ENCODE measurements around the gene BACH1. TPM values are rescaled to one million over a fixed set of nuclear protein-coding genes. Genes with fewer than 3 reads are reported as not detected.

BACH1 gene
- total RNA-seq, 1 experiment from 2014 or later: 48.7 TPM

- no peak for TF ChIP-seq ZNF425 (CRISPR knock-in tag; conservative IDR thresholded peaks at IDR 0.05)
- TF ChIP-seq USF2 (CRISPR knock-in tag; IDR thresholded peaks at IDR 0.05): peak; percentile 92
- TF ChIP-seq STAT6 (CRISPR knock-in tag; conservative IDR thresholded peaks at IDR 0.05; ENCODE audit: low read depth): no peak
- no peak; the same call in 1 of the 2 replicates for TF ChIP-seq ARID4B (CRISPR knock-in tag; IDR thresholded peaks at IDR 0.05; ENCODE audit: borderline replicate concordance)
- no peak for TF ChIP-seq ZNF396 (CRISPR knock-in tag; IDR thresholded peaks at IDR 0.05; ENCODE audit: borderline replicate concordance)
- TF ChIP-seq RELA (CRISPR knock-in tag; IDR thresholded peaks at IDR 0.05; ENCODE audit: borderline replicate concordance): no peak
- TF ChIP-seq SOX15 (CRISPR knock-in tag; IDR thresholded peaks at IDR 0.05): no peak
- no peak for TF ChIP-seq RORB (CRISPR knock-in tag; IDR thresholded peaks at IDR 0.05)
- TF ChIP-seq NFATC4 (CRISPR knock-in tag; IDR thresholded peaks at IDR 0.05): no peak
- TF ChIP-seq ZNF138 (CRISPR knock-in tag; conservative IDR thresholded peaks at IDR 0.05): no peak
- TF ChIP-seq E2F5 (CRISPR knock-in tag; IDR thresholded peaks at IDR 0.05): peak; percentile 81
- no peak for TF ChIP-seq PREB (CRISPR knock-in tag; IDR thresholded peaks at IDR 0.05; ENCODE audit: borderline replicate concordance)
- TF ChIP-seq NR2C2 (CRISPR knock-in tag; IDR thresholded peaks at IDR 0.05): no peak
- no peak for TF ChIP-seq TP53 (CRISPR knock-in tag; IDR thresholded peaks at IDR 0.05)
- TF ChIP-seq FOXP1 (CRISPR knock-in tag; IDR thresholded peaks at IDR 0.05; ENCODE audit: borderline replicate concordance): peak; percentile 21; the same call in 1 of the 2 replicates
- TF ChIP-seq GABPB1 (CRISPR knock-in tag; IDR thresholded peaks at IDR 0.05): no peak
- no peak for TF ChIP-seq JUN (CRISPR knock-in tag; IDR thresholded peaks at IDR 0.05)
- no peak for TF ChIP-seq NFE2L1 (CRISPR knock-in tag; IDR thresholded peaks at IDR 0.05)
- TF ChIP-seq ZNF219 (CRISPR knock-in tag; IDR thresholded peaks at IDR 0.05; ENCODE audit: borderline replicate concordance): no peak
- TF ChIP-seq JAZF1 (CRISPR knock-in tag; IDR thresholded peaks at IDR 0.05): no peak
- peak; percentile 54; the same call in 1 of the 2 replicates for TF ChIP-seq CREM (CRISPR knock-in tag; IDR thresholded peaks at IDR 0.05)
- TF ChIP-seq NR3C1 (CRISPR knock-in tag; conservative IDR thresholded peaks at IDR 0.05; ENCODE audit: low read depth): no peak
- TF ChIP-seq ATF1 (CRISPR knock-in tag; IDR thresholded peaks at IDR 0.05): no peak
- no peak for TF ChIP-seq ETV6 (CRISPR knock-in tag; IDR thresholded peaks at IDR 0.05)
- no peak for TF ChIP-seq ELF4 (CRISPR knock-in tag; IDR thresholded peaks at IDR 0.05; ENCODE audit: low read depth)
- TF ChIP-seq MLX (CRISPR knock-in tag; IDR thresholded peaks at IDR 0.05): no peak
Measured at GRCh38 chr21:29298348-29299045, at the start of gene BACH1 (continued).

Measured in WTC11 (cell line).